ENCODE results near the gene ZNF169.
"Not testable (repeated sequence)": the region's sequence is repeated elsewhere in the genome, so short reads cannot be mapped to it uniquely, and the experiment has no call there.

Gene ZNF169

DNA sequence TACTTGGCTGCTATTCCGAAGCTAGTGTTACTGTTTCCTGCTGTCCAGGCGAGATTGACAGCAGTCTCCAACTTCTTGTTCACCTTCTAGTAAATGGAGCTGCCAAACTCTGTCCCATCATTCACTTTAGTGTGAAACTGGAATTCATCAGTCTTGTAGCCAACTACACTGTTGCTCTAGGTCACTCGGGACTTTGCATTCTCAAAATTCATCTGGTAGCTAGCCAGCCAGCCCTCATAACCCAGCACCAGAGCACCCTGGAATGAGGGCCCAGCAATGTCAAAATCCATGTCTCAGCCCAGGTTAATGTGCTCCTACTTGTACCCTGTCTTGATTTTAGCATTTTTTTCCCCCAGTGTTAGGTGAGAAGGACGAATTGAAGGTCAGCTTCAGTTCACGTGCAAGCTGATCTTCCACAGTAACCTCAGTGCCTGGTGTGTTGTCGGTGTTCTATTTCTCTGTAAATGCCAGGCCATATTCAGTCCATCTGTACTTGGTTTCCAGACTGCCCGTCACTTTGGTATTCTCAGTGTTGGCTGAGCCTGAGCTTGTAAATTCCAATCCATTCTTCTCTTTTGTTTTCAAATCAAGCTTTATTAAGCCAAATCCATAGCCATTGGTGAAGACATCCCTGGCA, 28.9 kb downstream of the ZNF169 start:
- no peak for DNase-seq

DNA sequence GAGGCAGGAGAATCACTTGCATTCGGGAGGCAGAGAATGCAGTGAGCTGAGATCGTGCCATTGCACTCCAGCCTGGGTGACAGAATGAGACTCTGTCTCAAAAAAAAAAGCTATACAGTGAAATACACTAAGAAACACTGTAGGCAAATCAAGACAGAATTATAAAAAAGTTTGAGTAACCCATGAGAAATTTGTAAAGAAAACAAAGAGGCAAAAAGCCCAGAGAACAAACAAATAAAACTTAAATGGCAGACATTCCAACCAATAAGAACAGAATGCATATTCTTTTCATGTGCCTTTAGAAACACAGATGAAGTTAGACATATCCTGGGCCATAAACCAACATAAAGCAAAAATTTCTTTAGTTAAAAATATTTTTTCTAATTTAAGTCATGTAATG, 30.6 kb downstream of the ZNF169 start:
- DNase-seq, result no peak

DNA sequence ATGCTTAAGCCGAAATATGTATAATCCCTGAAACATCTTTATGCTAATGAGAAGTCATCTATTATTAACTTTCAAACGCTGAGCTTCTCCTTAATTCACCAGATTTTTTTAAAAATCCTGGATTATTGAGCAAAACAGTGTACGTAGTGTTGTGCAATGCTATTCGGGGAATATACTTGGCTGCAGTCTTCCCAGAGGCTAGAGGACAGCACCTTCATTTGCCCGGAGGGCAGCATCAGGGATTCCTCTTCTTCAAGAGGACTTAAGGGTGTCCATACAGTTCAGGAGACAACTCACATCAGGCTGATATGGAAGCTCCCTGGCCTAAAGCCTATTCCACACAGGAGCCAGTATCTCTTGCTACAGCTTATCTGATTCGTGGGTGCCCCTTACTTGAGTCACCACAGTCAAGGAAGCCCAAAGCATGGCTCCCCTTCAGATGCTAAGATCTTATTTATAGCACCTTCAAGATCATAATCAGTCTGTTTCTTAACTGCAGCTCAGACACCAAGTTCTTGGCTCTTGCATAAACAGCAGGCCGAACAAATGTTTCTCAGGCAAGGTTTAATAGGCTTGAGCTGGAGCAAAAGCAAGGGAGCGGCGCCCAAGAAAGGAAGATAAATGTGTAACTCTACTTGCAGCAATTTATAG, 40.0 kb downstream of the ZNF169 start:
- no peak for DNase-seq

DNA sequence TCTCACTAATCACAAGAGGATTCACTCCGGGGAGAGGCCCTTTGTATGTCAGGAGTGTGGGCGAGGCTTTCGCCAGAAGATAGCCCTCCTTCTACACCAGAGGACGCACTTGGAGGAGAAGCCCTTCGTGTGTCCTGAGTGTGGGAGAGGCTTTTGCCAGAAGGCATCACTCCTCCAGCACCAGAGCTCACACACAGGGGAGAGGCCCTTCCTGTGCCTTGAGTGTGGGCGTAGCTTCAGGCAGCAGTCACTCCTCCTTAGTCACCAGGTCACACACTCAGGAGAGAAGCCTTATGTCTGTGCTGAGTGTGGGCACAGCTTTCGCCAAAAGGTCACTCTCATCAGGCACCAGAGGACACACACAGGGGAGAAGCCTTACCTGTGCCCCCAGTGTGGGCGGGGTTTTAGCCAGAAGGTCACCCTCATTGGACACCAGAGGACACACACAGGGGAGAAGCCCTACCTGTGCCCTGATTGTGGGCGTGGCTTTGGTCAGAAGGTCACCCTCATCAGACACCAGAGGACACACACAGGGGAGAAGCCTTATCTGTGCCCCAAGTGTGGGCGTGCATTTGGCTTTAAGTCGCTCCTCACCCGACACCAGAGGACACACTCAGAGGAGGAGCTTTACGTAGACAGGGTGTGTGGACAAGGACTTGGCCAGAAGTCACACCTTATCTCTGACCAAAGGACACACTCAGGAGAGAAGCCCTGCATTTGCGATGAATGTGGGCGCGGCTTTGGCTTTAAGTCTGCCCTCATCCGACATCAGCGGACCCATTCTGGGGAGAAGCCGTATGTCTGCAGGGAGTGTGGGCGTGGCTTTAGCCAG, 41.6 kb downstream of the ZNF169 start:
- DNase-seq, result no peak

DNA sequence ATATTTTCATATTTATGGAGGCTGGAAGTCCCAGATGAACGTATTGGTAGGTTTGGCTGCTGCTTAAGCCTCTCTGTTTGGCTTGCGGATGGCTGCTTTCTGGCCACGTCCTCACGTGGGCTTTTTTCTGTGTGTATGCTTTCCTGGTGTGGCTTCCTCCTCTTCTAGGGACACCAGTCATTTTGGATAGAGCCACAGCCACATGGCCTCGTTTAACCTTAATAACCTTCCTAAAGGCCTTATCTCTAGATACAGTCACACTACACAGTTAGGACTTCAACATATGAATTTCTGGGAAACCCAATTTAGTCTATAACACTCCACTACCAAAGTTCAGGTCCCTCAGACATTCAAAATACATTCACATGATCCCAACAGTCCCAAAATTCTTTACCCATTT, 42.5 kb downstream of the ZNF169 start:
- no peak for DNase-seq

DNA sequence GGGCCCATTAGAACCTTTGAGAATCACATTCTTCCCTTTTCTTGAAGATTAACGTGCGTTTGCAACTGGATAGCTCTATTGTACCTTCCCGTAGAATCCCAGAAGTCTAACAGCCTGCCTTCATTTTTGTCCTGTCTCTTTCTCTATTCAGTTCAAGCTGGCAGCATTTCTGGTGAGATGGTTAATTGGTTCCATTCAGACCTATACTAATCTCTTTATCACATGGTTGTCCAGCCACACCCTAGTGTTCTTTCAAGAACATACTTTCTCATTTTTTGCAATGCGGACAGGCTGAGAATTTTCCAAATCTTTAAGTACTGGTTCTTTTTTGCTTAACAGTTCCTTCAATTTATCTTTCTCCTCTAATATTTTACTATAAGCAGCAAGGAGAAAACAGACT, 43.3 kb downstream of the ZNF169 start:
- no peak for DNase-seq

DNA sequence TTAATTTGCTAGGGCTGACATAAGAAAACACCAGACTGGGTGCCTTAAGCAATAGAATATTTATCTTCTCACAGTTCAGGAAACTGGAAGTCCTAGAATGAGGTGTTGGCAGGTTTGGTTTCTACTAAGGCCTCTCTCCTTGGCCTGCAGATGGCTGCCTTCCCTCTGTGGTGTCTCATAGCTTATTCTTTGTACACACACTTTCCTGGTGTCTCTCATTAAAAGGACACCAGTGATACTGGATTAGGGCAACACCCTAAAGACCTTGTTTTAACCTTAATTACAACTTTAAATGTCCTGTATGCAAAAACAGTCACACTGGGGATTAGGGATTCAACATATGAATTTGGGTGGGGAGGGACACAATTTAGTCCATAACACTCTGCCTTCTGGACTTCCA, 44.2 kb downstream of the ZNF169 start:
- no peak for DNase-seq

DNA sequence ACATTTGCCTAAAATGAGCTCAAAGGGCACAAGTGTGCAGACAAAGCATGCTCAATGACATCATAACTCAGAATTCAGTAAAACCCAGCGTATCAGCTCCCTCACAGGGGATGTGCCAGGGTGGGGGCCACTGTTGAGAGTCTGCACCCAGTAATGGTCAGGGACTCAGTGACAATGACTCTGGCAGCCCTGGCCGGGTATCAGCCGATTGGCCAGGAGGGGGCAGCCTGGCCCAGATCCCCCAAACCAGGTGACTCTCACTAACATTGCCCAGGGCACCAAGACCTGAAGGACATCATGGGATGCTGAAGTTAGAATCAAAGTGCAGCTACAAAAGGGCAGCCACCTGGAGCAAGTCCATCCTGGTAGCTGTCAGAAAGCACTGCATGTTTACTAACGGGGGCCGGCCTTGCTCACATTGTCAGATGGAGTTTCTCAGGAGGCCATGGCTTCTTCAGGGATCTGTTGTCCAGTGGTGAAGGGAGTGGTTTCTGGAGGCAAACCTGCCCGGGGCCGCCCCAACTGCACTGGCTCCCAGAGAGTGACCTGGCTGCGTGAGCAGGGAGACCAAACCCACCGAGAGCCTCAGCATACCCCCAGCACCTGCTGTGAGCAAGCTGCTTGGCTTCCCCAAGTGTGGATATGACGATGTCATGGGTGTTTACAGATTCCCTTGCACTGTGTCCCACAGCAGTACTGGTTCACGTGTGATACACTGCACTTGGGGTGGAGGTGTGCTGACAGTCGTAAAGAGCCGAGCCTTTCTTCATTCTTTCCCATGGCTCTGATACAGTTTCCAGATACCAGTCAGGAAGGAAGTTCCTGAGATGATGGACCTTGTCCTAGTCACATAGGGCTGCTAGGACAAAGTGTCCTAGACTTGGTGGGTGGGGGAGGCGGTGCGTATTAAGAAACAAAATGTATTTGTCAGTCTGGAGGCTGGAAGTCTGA, 56.2 kb downstream of the ZNF169 start:
- not testable (repeated sequence) for DNase-seq

DNA sequence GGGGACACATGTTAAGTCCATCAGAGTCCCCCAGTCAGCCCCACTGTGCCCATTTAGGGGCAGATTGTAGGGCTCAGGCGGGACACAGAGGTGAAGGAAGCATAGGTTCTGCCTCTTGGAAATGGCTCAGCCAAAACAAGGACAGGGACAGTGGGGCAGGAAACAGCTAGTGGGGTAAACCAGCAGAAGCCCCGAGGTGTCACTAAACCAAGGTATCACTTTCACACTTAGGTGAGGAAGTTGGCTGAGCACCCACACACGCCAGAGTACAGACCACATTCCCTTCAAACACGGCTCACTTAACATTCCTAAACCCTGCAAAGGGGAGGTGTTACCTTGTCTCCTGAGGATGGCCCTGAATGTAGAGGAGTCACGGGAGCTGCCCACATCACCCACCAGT, 57.1 kb downstream of the ZNF169 start:
- DNase-seq, result not testable (repeated sequence)

DNA sequence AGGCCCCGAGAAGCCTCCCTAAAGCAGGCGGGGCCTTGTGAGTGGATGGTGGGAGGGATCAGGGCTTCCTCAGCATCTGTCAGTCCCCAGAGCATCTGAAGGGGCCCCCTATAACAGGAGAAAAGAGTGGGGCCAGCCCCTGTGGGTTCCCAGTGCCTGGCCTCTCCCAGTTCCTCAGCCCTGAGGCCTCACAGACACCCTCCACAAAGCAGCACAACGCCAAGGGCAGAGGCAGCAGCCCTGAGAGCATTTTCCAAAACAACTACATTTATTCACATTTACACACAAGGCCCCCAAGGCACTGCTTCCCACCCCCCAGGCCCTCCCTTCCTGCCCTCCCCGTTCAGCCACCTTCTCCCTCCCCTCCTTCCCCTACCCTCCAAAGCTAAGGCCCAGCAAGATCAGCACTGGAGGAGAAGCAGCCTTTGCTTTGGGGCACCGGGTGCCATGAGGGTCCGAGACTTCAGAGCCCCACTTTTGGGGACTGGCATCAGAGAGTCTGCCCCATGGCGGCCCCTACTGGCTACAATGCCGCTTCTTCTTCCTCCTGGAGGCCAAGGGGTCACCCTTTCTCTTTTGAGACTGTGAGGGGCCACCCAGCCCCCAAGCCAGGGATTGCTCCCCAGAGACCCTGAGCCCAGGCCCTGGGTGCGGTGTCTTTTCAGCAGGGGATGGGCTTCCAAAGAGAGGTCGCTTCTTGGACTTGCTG, 59.0 kb downstream of the ZNF169 start:
- DNase-seq, result not testable (repeated sequence)

DNA sequence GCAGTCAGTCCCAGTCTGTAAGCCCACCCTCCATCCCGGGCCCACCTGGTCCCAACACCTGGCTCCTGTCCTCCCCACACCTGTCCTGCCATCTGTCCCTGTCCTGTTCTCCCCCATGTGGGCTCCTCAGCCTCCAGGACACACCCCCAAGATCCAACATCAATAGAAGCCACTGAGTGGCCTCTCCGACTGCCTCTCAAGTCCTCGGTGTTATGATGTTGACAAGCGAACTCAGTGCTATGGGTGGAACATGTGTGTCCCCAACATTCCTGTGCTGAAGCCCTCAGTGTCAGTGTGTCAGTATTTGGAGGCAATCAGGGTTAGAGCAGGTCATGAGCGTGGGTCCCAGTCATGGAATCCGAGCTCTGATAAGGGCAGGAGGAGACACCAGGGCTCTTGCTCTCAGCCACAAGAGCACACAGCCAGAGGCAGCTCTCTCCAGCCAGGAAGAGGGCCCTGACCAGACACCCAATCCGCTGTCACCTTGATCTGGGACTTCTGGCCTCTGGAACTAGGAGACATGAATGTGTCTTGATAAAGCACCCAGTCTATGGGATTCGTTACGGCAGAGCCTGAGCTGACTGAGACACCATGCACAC, 63.3 kb downstream of the ZNF169 start:
- not testable (repeated sequence) for DNase-seq

DNA sequence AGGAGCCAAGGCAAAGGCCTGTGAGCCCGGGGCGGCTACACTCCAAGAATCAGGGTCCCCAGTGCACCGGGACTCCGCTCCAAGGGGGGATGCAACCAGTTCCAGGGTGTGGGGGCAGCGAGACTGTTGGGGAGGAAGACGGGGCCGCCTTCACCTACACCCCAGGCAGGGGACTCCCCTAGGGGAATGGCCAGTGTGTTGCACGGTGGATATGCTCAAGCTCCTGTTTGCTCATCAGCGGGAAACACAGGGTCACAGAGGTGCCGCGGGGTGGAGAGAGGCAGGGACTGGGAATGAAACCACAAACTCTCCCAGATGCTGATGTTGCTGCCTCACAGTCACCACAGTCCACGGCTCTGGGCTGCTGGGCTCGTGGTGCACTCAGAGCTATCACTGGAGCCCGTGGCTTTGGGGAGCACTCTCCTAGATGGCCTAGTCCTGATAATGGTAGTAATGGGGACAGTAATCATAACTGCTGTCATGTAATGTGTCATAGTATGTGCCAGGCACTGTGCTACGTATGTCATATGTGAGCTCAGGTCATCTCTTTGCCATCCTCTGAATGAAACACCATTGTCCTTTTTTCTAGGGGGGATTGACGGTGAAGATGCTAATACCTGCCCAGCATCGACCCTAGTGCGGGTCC, 64.2 kb downstream of the ZNF169 start:
- not testable (repeated sequence) for DNase-seq

DNA sequence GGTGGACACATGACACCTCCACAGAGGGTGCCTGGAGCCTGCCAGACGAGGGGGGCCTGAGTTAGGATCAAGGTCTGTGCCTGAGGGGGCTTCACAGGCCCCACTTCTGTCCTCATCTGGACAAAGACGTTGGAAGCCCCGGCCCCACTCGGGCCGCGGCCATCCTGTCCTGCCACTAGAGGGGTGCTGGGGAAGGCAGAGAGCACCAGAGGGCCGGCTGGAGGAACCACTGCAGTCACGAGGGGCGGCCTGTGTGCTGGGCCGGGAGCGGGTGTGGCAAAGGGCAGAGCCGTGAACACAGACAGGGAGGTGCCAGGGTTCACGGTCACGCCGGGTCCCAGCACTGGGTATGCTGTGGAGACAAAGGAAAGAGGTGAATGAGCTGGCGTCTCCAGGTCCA, 66.5 kb downstream of the ZNF169 start:
- not testable (repeated sequence) for DNase-seq

DNA sequence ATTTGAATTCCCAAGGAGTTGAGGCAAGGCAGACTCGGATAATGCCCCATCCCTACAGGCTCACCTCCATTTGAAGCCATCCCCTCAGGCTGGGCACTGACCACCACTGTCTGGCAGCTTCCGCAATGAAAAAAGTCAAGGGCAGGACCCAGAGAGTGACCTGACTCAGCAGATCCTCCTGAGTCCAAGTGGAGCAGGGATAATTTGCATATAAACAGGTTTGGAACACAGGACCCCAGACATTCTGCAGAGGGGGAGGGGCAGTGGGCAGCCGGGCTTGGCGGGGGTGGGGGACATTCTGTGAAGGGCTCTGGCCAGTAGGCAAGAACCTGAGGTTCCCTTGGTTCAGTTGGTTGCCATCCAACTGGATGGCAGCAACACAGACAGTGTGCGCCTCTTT, 69.4 kb downstream of the ZNF169 start, which contains the start of gene NUTM2F:
TSS of gene NUTM2F (minus strand) at position 101 of the 400 bp plus-strand sequence. CDS start at position 80, 21 bp downstream.
- DNase-seq, result not testable (repeated sequence)

DNA sequence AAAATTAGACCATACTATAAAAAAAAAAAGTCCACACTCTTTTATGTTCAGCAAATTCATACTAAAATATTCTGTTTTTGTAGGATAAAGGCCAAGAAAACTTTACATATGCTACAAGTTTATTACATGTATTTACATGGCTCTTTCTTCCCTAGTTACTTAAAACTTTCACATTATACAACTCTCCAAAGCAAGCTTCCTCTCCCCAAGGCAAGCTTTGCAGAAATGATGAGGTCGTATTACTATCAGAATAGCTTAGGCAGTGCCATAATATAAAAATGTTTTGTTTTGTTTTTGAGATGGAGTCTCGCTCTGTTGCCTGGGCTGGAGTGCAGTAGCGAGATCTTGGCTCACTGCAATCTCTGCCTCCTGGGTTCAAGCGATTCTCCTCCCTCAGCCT, 77.3 kb downstream of the ZNF169 start:
- DNase-seq, result not testable (repeated sequence)

DNA sequence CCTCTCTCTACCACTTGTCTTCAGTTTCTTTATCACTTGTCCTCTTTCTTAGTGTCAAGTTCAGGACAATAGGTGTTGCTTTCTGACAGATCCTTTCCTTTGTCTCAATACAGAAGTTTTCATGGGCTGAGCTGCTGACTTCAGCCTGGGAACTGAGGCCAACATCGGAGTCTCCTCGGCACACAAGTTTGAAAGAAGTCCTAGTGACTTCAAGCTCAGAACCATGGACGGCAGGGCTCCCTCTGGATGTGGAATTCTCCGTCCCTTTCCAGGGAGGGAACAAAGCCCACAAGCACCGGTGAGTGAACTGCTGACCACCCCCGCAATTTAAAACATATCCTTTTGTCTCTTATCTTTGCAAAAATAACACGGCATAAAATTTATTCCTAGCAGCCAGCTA, 79.6 kb downstream of the ZNF169 start:
- DNase-seq, result not testable (repeated sequence)

DNA sequence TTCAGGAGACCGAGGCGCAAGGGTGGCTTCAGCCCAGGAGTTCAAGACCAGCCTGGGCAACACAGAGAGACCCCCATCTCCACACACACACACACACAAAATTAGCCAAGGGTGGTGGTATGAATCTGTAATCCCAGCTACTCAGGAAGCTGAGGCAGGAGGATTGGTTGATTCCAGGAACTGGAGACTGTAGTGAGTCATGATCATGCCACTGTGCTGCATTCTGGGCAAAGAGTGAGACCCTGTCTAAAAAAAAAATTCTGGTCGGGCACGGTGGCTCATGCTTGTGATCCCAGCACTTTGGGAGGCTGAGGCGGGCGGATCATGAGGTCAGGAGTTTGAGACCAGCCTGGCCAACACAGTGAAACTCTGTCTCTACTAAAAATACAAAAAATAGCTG, 80.6 kb downstream of the ZNF169 start:
- not testable (repeated sequence) for DNase-seq

DNA sequence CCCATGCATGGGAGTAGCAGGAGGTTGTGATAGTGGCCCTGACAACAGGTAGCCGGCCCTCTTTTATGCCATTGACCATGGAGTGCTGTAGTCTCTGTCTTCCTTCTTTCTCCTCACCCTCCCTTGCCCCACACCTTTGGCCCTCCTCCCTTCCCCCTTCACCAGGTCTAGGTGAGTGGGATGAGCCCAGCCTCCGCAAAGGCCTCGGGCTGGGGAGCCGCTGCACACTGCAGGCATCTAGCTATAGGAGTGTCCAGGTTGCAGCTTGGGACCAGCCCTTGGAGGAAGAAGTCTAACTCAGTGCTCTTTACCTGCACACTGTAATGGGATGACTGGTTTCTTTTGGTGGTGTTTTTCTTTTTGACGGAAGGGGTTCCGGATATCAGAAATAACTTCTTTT, 81.7 kb downstream of the ZNF169 start:
- not testable (repeated sequence) for DNase-seq

DNA sequence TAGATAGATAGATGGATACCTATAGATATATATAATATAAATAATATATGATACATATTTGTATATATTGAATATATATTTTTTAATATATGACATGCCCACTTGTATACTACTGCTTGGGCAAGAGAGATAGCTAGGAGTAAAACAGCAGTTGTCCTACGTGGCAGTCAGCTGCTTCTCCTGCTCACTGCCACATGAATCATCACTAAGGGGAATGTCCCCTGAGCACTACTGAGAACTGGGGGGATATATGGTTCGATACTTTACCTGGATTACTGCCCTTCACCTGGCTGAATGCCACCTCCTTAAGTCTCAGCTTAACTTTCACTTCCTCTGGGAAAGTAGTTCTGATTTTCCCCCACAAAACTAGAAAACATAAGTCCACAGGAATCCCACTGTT, 82.6 kb downstream of the ZNF169 start:
- DNase-seq, result not testable (repeated sequence)

DNA sequence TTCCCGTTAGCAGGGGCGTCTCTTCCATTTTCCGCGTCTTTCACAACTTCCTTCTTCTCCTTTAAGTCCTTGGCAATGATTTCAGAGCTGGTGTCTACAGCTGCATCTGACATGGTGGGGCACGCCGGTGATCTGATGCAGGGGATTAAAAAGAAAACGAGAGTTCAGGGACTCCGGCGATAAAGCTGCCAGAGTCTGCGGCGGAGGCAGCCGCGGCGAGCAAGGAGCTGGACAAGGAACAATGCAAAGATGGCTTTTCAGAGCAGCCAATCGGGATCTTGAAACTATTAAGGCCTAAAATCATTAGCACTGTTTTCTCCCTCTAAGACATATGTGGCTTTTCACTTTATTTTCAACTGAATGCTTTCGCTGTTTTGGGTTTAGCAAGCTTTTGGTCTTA, 88.4 kb downstream of the ZNF169 start:
- not testable (repeated sequence) for DNase-seq

DNA sequence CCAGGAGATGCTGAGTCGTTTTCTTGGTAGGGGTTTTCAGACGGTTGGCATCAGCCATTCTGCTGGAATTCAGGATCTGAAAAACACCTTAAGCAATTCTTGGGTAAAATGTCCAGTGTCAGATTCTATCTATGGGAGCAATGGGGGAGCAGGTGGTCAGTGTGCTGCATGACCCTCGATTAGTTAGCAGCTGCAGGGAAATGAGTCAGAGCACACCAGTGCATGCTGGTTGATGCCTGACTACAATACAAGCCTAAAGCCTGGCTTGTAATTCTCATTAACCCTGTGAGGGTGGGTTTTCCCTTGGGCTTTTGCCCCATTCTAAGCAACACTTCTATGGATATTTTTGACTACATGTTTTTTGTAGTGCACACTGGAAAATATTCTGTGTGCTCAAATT, 89.7 kb downstream of the ZNF169 start:
- DNase-seq, result not testable (repeated sequence)

Measured in NCI-H187 treated with DMSO at 0.1 percent for 48 hours (cell line).